Frontal cortex (tissue), 4 donors: Measurements from ENCODE around the gene SHPK. TPM values are rescaled to one million over a fixed set of nuclear protein-coding genes. Genes with fewer than 3 reads are reported as not detected.
"Not testable (repeated sequence)": the region's sequence is repeated elsewhere in the genome, so short reads cannot be mapped to it uniquely, and the experiment has no call there.

ENCODE experiments used
- DNase-seq, 2 donors: peaks; one replicate each; pipeline ENCODE4 v3.0.0; 2012; ENCODE audit warnings: low spot score in 2 of 2
- FAIRE-seq: peaks from 2 replicates; lab custom pipeline; 2012; peaks lifted over from hg19 to GRCh38; lab: Jason Lieb, UNC
- total RNA-seq: library from RNA; depleted of rRNA; stranded (reverse); fragments of >200 nt; gene quantifications from one replicate; pipeline ENCODE4 v1.2.3, GENCODE V29; 2014
- donor health status: control.
- donor health status: control.
- donor health status: control.

SHPK gene
- total RNA-seq, 1 donor from 2014 or later, result 8.6 TPM

DNA sequence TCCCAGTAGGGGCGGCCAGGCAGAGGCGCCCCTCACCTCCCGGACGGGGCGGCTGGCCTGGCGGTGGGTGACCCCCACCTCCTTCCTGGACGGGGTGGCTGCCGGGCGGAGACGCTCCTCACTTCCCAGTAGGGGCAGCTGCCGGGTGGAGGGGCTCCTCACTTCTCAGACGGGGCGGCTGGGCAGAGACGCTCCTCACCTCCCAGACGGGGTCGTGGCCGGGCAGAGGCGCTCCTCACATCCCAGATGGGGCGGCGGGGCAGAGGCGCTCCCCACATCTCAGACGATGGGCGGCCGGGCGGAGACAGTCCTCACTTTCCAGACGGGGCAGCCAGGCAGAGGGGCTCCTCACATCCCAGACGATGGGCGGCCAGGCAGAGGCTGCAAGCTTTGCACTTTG, 71.8 kb downstream of the SHPK start:
- DNase-seq, FAIRE-seq: not testable (repeated sequence)

DNA sequence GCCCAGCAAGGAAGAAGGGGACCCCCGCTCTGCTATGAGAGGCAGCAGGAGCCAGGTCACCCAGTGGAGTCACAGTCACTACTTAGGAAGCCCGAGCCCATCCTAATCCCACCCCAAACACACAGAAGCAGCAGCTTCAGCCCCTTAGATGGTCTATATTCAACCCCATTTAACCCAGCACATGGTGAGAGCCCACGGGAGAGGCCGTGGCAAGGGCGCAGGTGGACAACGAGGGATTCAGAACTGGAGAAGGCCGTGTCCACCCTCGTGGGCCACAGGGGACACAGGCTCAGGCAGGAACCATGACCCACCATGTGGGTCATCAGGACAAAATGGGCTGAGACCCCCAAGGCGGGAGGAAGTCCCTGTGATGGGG, 76.8 kb downstream of the SHPK start:
- DNase-seq (no peak), FAIRE-seq (no peak)

DNA sequence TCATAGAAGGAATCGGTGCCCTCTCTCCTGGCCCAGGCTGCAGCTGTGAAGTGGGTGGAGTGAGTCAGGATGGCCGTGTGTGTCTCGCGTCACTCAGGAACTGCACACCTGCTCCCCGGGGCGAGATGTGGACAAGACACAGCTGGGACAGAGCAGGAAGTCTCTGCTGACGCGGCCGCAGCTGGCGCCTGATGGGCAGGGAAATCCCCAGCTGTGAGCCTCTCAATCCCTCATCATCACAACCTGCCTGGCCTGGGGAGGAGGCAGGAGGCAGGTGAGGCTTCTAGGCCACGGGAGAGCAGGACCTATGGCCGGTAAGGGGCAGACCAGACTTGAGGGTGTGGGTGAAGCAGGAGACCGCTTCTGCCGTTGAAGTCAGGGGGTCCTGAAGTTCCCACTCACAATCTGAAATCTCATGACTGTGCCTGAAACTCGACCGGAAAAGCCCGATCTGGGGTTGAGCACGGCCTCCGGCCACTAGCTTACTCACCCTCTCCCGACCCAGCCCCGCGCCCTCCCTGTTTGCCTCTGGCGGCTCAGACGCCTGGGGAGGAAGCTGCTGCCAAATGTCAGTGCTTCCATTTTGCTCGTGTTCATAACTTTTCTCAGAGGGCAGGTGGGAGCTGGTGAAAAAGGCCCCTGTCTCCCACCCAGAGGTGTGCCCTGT, 77.3 kb downstream of the SHPK start:
- DNase-seq (no peak), FAIRE-seq (no peak)

Other genes starting within 250 kb of the SHPK start
- gene OR3A2, start 249.9 kb downstream of the SHPK start, total RNA-seq, result 2.4 TPM
- gene OR1E1, start 237.8 kb downstream of the SHPK start, total RNA-seq, result not detected
- gene OR3A3, start 224.9 kb downstream of the SHPK start, total RNA-seq, result not detected
- not detected for gene OR1E2, start 202.4 kb downstream of the SHPK start, total RNA-seq
- gene SPATA22, start 164.4 kb downstream of the SHPK start, total RNA-seq, result 3.7 TPM
- gene ASPA, start 160.3 kb downstream of the SHPK start, total RNA-seq, result 0.41 TPM
- gene TRPV3, start 78.4 kb downstream of the SHPK start, total RNA-seq, result 0.82 TPM
- gene TRPV1, start 26.8 kb downstream of the SHPK start, total RNA-seq, result 4.5 TPM
- gene CTNS, start 510 bp upstream of the SHPK start, total RNA-seq, result 5.7 TPM
- 26.9 TPM for gene TAX1BP3, start 32.3 kb upstream of the SHPK start, total RNA-seq
- gene EMC6, start 32.6 kb upstream of the SHPK start, total RNA-seq, result 7.3 TPM
- gene P2RX5, start 59.9 kb upstream of the SHPK start, total RNA-seq, result 5.3 TPM
- gene HASPIN, start 87.7 kb upstream of the SHPK start, total RNA-seq, result 0.82 TPM
- gene ITGAE, start 164.9 kb upstream of the SHPK start, total RNA-seq, result 11.0 TPM
- 20.8 TPM for gene NCBP3, start 210.0 kb upstream of the SHPK start, total RNA-seq